Retinal pigment epithelial cell (primary cell): Measurements from ENCODE around the gene HAUS1.

ENCODE experiments used
- DNase-seq: peaks from one replicate; pipeline ENCODE4 v3.0.0-alpha.2; 2010; ENCODE audit warnings: low read depth
- H3K4me3 ChIP-seq: 2 replicates; pipeline ENCODE4 v1.5.1; 2011; ENCODE audit warnings: mild to moderate bottlenecking, low read length, control low read depth, moderate library complexity
- TF ChIP-seq, protein P1 (sequence below): conservative IDR thresholded peaks from 2 replicates; pipeline ENCODE4 v1.5.1; 2011; ENCODE audit warnings: low read depth, low read length, control low read depth, inconsistent platforms

The HAUS1 gene

DNA sequence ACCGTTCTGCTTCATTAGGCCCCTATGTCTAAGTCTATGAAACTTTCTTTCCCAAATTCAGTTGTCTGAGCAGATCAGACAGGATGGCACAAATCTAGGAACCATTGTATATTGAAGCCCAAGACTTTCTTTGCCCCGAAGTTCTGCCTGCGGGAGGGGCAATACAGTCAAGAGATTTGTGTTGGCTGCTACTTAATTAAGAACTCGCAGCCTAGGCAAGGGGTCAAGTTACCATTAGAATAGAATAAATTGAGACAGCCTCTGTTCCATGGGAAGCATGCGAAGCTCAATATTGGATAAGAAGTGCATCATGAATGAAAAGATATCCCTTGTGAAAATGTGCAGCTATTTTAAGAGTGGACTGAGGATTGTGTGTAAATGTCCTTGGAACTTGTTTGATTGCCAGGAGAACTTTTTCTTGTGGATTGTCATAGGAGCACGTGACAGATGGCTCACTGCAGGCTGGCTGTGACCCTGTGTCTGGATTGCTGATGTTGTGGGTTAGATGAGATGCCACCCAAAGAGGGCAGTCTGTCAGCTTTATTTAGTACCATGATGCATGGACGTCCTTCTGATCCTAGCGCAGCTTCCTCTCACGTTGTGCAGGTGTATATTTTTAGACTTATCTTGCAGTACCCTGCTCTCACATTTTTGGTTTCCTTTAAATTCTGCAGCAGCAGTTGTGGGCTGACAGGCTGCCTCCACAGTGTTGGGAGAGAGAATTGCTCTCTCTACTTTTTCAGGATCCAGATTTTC lies 30.9 kb downstream of the HAUS1 start:
- no peak overlapping the region for H3K4me3 ChIP-seq
- no peak for DNase-seq
- TF ChIP-seq, protein P1, sequence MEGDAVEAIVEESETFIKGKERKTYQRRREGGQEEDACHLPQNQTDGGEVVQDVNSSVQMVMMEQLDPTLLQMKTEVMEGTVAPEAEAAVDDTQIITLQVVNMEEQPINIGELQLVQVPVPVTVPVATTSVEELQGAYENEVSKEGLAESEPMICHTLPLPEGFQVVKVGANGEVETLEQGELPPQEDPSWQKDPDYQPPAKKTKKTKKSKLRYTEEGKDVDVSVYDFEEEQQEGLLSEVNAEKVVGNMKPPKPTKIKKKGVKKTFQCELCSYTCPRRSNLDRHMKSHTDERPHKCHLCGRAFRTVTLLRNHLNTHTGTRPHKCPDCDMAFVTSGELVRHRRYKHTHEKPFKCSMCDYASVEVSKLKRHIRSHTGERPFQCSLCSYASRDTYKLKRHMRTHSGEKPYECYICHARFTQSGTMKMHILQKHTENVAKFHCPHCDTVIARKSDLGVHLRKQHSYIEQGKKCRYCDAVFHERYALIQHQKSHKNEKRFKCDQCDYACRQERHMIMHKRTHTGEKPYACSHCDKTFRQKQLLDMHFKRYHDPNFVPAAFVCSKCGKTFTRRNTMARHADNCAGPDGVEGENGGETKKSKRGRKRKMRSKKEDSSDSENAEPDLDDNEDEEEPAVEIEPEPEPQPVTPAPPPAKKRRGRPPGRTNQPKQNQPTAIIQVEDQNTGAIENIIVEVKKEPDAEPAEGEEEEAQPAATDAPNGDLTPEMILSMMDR, result no peak

DNA sequence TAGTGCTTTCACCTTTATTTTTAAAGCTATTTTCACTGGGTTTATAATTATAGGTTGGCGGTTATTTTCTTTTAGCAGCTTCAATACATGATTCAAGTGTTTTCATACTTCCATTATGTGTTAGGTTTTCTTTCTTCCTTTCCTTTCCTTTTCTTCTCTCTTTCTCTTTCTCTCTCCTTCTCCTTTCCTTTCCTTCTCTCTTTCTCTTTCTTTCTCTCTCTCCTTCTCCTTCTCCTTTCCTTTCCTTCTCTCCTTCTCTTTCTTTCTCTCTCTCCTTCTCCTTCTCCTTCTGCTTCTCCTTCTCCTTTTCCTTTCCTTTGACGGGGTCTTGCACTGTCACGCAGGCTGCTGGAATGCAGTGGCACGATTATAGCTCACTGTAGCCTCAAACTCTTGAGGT lies 36.0 kb downstream of the HAUS1 start:
- TF ChIP-seq, protein P1, result no peak
- no peak overlapping the region for H3K4me3 ChIP-seq
- DNase-seq, result no peak

DNA sequence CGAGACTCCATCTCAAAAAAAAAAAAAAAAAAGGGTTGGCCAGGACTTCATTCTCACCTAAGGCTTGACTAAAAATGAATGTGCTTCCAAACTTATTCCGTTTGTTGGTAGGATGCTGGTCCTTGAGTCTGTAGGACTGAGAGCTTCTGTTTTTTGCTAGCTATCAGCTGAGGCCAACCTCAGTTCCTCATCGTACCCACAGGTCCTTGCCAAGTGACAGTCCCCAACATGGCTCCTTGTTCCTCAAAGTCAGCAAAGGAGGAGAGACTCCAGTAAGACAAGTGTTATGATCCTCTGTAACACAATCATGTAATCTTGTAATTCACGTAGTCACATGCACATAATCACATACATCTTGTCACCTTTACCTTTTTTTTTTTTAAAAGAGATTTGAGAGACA lies 37.0 kb downstream of the HAUS1 start:
- TF ChIP-seq, protein P1, result no peak
- no peak overlapping the region for H3K4me3 ChIP-seq
- DNase-seq, result no peak

DNA sequence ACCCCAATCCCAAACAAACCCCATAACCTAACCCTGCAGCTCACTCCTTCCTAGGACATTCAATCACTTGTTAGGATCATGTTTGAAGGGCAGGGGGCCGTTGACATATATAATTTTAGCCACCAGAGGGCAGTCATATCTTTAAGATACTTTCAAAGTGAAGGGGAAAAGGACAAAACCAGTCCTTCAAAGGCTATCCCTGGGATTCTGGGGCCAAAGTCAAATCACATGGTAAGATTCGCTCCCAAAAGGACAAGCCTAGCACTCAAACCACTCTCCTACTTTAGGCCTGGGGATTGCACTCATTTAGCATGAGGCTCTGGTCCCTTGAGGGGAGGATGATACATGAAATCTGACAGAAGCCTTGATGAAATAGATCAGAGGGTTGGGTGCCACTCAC lies 44.6 kb downstream of the HAUS1 start:
- DNase-seq, result no peak
- H3K4me3 ChIP-seq, result no peak overlapping the region
- TF ChIP-seq, protein P1, result peak; percentile 61

DNA sequence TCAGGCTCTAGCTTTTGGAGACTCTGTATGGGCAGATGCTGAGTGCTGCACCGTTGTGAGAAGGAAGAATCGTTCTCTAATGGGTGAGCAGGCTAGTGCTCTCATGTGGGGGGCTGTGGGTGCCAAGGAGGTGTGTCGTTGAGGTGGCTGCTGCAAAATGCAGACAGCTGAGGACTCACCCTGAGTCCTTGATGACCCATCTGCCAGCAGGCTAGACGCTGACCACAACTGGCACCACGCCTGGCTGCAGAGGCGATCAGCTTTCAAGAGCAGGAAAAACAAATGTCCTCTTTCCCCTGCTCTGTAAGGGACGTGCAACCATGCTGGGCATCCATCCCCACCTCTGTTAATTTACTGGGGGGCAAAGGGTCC lies 48.2 kb downstream of the HAUS1 start:
- DNase-seq, result peak; percentile 32
- TF ChIP-seq, protein P1, result no peak
- H3K4me3 ChIP-seq, result peak overlapping the region; percentile 26

DNA sequence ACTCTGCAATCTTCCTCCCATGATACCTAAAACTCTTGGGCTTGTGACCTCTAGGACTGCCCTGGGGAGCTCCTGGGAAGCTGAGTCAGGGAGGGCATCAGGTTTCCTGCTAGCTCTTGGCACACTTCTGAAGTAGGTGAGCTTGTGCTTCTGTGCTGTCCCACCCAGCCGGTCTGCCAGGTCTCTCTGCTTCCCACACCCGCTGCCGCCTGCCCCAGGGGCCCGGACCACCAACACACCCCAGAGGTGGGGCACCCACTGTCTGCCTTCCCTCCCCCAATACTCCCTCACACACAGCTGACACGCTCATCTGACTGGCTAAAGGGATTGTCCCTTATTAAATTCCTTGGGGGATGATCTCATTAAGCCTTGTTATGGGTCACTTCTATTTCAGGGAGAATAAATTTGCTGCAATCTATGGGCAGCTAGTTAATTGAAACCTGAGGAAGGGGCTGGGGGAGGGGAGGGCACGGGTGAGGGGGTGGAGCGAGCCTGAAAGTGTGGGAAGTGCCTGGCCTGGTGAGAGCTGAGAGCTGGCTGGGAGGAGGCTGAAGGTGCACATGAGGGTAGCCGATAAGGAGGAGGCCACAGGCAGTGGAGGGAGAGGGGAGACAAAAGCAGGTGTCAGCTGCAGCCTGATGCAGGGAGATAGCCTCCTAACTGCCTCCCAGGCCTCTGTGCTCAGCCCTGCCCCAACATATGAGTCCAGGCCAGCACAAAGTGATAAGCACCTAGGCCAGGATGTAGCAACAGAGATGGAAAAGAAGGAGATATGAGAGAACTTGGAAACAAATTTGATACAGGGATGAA lies 48.8 kb downstream of the HAUS1 start:
- peak; percentile 41 for DNase-seq
- H3K4me3 ChIP-seq, result peak overlapping the region; percentile 26
- TF ChIP-seq, protein P1, result no peak
